Measurements from ENCODE around the gene SLC47A1.

- peak in 1 of 4 donors; percentile 8 for TF ChIP-seq CTCF (IDR thresholded peaks at IDR 0.05)
- no peak for TF ChIP-seq POLR2A (IDR thresholded peaks at IDR 0.05)
Observed at GRCh38 chr17:19578545-19578944, 44.9 kb downstream of the SLC47A1 start.
